AG09319 (cell line): ENCODE measurements around the gene KRTAP10-2.

Experiments
- DNase-seq: peaks from one replicate; pipeline ENCODE4 v3.0.0-alpha.2; 2010; ENCODE audit warnings: low read depth; ENCODE audit errors: extremely low read depth
- CTCF ChIP-seq: IDR thresholded peaks from 2 replicates; pipeline ENCODE4 v1.5.1; 2011; ENCODE audit warnings: low read depth, mild to moderate bottlenecking, inconsistent platforms, low read length, moderate library complexity

KRTAP10-2 gene

DNA sequence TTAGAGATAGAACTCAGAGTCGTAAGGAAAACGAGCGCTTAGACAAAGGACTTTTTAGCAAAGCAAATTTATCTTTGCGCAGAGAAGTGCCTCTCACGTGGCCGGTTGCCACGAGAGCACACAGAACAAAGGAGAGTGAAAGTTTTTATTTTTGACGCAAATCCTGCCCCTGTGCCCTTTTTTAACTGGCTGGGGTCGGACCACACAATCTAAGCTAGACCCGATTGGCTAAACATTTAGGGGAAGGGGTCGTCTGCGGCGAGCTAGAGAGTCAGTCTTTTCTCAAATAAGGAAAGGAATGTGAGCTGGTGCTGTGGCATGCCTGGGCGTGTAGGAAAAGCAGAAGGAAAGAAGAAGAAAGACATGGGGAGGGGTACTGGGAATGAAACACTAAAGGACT lies 2.4 kb downstream of the KRTAP10-2 start:
- TF ChIP-seq CTCF = no peak
- no peak for DNase-seq

- no peak for TF ChIP-seq CTCF
These were observed 2.9 kb downstream of the KRTAP10-2 start for GRCh38 chr21:44548381-44548780.

GRCh38 chr21:44547656-44548331 lies 3.5 kb downstream of the KRTAP10-2 start:
- no peak for DNase-seq
- TF ChIP-seq CTCF = no peak

More at GRCh38 chr21:44548381-44548780, 2.9 kb downstream of the KRTAP10-2 start:
- DNase-seq = no peak

- no peak for DNase-seq
- no peak for TF ChIP-seq CTCF
These were observed 6.7 kb downstream of the KRTAP10-2 start for GRCh38 chr21:44544566-44544965.

DNA sequence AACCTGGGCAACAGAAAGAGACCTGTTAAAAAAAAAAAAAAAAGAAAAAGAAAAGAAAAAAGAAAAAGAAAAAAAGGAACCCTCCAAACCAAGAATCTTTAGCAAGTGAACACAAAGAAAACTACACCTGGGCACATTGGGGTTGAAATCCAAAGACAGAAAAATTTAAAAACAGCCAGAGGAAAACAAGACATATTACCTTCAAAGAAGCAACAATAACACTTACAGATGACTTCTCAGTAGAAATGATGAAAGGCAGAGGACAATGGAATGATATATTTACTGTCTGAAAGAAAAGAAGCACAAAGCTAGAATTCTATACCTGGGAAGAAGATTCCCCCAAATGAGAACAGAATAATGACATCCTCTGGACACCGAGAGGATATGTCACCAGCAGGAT lies 8.6 kb downstream of the KRTAP10-2 start:
- no peak for TF ChIP-seq CTCF
- DNase-seq = no peak

- no peak for DNase-seq
- no peak for TF ChIP-seq CTCF
These were observed 10.5 kb downstream of the KRTAP10-2 start for GRCh38 chr21:44540741-44541288.

DNA sequence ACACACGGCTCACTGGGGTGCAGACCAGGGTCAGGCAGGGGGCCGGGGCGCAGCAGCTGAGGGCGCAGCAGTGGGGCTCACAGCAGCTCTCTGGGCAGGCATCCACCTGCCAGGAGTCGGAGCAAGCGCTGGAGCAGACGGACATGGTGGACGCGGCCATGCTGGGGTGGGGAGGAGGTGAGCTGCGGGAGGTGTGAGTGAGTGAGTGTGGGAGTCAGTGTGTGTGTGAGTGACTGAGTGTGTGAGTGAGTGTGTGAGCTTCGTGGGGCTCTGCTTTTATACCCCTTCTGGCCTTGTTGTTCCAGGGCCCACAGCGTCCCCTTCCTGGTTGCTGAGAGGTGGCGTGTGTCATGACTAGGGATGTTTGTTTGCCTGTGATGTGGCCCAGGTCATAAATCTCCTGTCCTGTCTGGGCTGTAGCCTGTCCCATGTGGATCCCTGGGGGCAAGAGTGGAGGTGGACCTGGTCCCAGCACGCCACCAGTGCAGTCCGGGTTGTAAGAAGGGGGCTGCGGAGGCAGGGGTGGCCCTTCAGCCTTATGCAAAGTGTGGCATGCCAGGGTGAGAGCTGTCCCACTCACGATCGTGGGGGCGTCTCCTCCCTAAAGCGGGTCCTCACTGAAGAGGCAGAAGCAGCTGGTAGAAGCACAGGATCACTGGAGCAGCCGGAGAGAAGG lies 11.2 kb downstream of the KRTAP10-2 start, which contains the start of gene KRTAP10-1:
KRTAP10-1 (minus strand) TSS at position 205 of the 676 bp plus-strand sequence; CDS start at position 160, 45 bp downstream.
- TF ChIP-seq CTCF = no peak
- DNase-seq = no peak
